Calu3 (cell line): ENCODE measurements around the gene RBBP6. TPM values are rescaled to one million over a fixed set of nuclear protein-coding genes. Genes with fewer than 3 reads are reported as not detected.

ENCODE experiments used
- BruUV-seq: library from RNA; stranded (reverse); fragments of 400-500 nt; replicated peaks from 2 replicates; lab custom pipeline; 2021; lab: Mats Ljungman, UMichigan
- CTCF ChIA-PET: fragments of 300-600 bp; sonication (Branson Sonifier 250); formaldehyde crosslinking; loops from one replicate; lab custom pipeline; 2022; ENCODE audit warnings: antibody characterized with exemption; lab: Charles Lee
- DNase-seq: peaks from one replicate; pipeline ENCODE4 v3.0.0; 2022
- H3K27ac Mint-ChIP-seq: one replicate; pipeline ENCODE4 v1.8.0; 2022; ENCODE audit warnings: mixed read lengths; ENCODE audit not compliant: unreplicated experiment
- H3K27me3 Mint-ChIP-seq: one replicate; pipeline ENCODE4 v1.8.0; 2022; ENCODE audit warnings: mixed read lengths; ENCODE audit not compliant: unreplicated experiment
- H3K36me3 Mint-ChIP-seq: one replicate; pipeline ENCODE4 v1.8.0; 2022; ENCODE audit warnings: mild to moderate bottlenecking, moderate library complexity, mixed read lengths; ENCODE audit not compliant: insufficient read depth, unreplicated experiment
- H3K4me1 Mint-ChIP-seq: one replicate; pipeline ENCODE4 v1.8.0; 2022; ENCODE audit warnings: mild to moderate bottlenecking, low read depth, mixed read lengths; ENCODE audit not compliant: unreplicated experiment
- H3K4me3 Mint-ChIP-seq: one replicate; pipeline ENCODE4 v1.8.0; 2022; ENCODE audit warnings: mild to moderate bottlenecking, low read depth, moderate library complexity, mixed read lengths; ENCODE audit not compliant: unreplicated experiment
- H3K9me3 Mint-ChIP-seq: one replicate; pipeline ENCODE4 v1.8.0; 2022; ENCODE audit warnings: low read depth, mixed read lengths; ENCODE audit not compliant: unreplicated experiment
- CTCF ChIP-seq: fragments of 200-600 bp; IDR thresholded peaks from one replicate; pipeline ENCODE4 v1.8.0; 2022; ENCODE audit warnings: antibody characterized with exemption; ENCODE audit not compliant: unreplicated experiment
- intact Hi-C: fragments of 100-400 bp; cut with micrococcal nuclease; formaldehyde crosslinking; loops from one replicate; pipeline ENCODE4 v1.10.0; 2022; ENCODE audit not compliant: unreplicated experiment
- total RNA-seq: library from RNA; stranded (reverse); gene quantifications from 2 replicates; pipeline ENCODE4 v1.2.3, GENCODE V29; 2022

RBBP6 gene
- total RNA-seq, 1 experiment from 2014 or later: 56.8 TPM

- H3K27ac Mint-ChIP-seq: no peak overlapping the region
- no peak overlapping the region for H3K4me3 Mint-ChIP-seq
- TF ChIP-seq CTCF: no peak
- H3K36me3 Mint-ChIP-seq: peaks cover 31% of the 10 kb centered on the region
- H3K4me1 Mint-ChIP-seq: peaks cover 3% of the 10 kb centered on the region
- no peak for DNase-seq
- BruUV-seq: no TSS peak
- H3K27me3 Mint-ChIP-seq: no peaks in the 10 kb centered on the region
- H3K9me3 Mint-ChIP-seq: no peaks in the 10 kb centered on the region
- CTCF ChIA-PET: interaction anchor here (0.8 kb wide), 1 partner anchor 19 kb away, joined by 3 read pairs; no protein-coding TSS in a partner anchor
- intact Hi-C loops: no loop called here
Observed at GRCh38 chr16:24536671-24537070, 2.7 kb upstream of the RBBP6 start.

- intact Hi-C loops: no loop called here
- Mint-ChIP-seq H3K9me3 (no peaks in the 10 kb centered on the region), H3K36me3 (peaks cover 41% of the 10 kb centered on the region), H3K4me1 (peaks cover 14% of the 10 kb centered on the region), H3K4me3 (no peak overlapping the region), H3K27ac (no peak overlapping the region), H3K27me3 (no peaks in the 10 kb centered on the region)
- TF ChIP-seq CTCF: no peak
- no peak for DNase-seq
- BruUV-seq: no TSS peak
- CTCF ChIA-PET: interaction anchor here (0.5 to 1.5 kb wide), 6 partner anchors 10 to 688 kb away, joined by 3 to 7 read pairs (median 3); no protein-coding TSS in a partner anchor
Observed at GRCh38 chr16:24537474-24538337, 1.7 kb upstream of the RBBP6 start.

GRCh38 chr16:24538756-24539294 is 541 bp upstream of the RBBP6 start:
- no peak for TF ChIP-seq CTCF
- intact Hi-C loops: no loop called here
- peaks cover 44% of the 10 kb centered on the region for H3K36me3 Mint-ChIP-seq
- peak overlapping the region; percentile 88 for H3K4me3 Mint-ChIP-seq
- CTCF ChIA-PET: interaction anchor here (0.6 to 1.5 kb wide), 3 partner anchors 22 to 191 kb away, joined by 3 to 7 read pairs (median 3); no protein-coding TSS in a partner anchor
- H3K27me3 Mint-ChIP-seq: no peaks in the 10 kb centered on the region
- peaks cover 18% of the 10 kb centered on the region for H3K4me1 Mint-ChIP-seq
- no peaks in the 10 kb centered on the region for H3K9me3 Mint-ChIP-seq
- H3K27ac Mint-ChIP-seq: peak overlapping the region; percentile 90
- no peak for DNase-seq
- BruUV-seq: no TSS peak

GRCh38 chr16:24539850-24540601 is 660 bp downstream of the RBBP6 start:
- H3K27ac Mint-ChIP-seq: peak overlapping the region; percentile 90
- H3K9me3 Mint-ChIP-seq: no peaks in the 10 kb centered on the region
- peaks cover 44% of the 10 kb centered on the region for H3K36me3 Mint-ChIP-seq
- TF ChIP-seq CTCF: no peak
- CTCF ChIA-PET: interaction anchor here (0.7 to 1.3 kb wide), 4 partner anchors 10 to 548 kb away, joined by 3 to 5 read pairs (median 4); no protein-coding TSS in a partner anchor
- no peaks in the 10 kb centered on the region for H3K27me3 Mint-ChIP-seq
- BruUV-seq: no TSS peak
- intact Hi-C loops: loop anchor here (1.0 to 5.0 kb wide), 2 partner anchors 10 to 197 kb away; no protein-coding TSS in a partner anchor
- H3K4me1 Mint-ChIP-seq: peaks cover 27% of the 10 kb centered on the region
- H3K4me3 Mint-ChIP-seq: peak overlapping the region; percentile 88
- peak; percentile 64 for DNase-seq
